ENCODE measurements around the gene RAB42.
"Not testable (repeated sequence)": the region's sequence is repeated elsewhere in the genome, so short reads cannot be mapped to it uniquely, and the experiment has no call there.

The RAB42 gene

DNA sequence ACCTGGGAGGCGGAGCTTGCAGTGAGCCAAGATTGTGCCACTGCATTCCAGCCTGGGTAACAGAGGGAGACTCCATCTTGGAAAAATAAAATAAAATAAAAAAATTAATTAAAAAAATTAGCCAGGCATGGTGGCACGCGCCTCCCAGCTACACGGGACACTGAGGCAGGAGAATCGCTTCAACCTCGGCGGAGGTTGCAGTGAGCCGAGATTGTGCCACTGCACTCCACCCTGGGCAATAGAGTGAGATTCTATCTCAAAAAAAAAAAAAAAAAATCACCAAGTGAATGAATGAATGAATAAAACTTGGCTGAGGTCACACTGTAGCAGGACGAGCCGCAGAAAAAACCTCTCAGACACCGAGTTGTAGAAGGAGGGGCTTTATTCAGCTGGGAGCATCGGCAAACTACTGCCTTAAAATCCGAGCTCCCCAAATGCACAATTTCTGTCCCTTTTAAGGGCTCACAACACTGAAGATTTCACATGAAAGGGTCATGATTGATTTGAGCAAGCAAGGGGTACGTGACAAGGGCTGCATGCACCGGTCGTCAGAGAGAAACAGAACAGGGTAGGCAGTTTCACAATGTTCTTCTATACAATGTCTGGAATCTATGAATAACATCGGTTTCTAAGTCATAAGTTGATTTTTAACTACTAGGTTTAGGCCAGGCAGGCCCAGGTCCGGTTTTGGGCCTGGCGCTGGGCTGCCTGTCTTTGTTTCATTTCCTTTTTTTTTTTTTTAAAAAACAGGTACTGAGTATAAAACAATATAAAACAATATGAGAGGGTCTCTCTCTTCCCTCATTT lies 5.3 kb upstream of the RAB42 start:
- DNase-seq, result not testable (repeated sequence)

DNA sequence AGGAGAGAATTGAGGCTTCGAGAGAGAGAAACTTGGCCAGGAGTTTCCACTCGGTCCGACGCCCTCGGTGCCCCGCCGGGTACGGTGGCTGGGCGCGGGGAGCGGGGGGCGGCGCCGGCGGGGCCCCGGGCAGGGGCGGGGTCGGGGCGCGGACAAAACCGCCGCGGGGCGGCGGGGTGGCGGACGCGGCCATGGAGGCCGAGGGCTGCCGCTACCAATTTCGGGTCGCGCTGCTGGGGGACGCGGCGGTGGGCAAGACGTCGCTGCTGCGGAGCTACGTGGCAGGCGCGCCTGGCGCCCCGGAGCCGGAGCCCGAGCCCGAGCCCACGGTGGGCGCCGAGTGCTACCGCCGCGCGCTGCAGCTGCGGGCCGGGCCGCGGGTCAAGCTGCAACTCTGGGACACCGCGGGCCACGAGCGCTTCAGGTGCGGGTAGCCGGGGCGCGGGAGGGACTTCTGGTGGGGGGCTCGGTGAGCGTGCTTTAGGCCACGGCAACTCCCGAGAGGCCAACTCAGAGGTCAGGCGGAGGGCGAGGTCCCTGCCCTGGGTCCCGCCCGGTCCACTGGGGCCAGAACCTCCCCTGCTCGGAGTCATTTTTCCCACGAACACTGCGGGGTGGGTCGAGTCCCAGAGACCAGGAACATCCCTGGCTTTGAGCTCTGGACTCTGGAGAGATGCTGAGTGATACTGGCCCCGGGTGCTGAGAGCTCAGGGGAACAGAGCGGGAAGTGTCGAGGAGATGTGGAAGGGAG lies 431 bp downstream of the RAB42 start:
- DNase-seq, result peak in 1 of 2 donors; percentile 64

DNA sequence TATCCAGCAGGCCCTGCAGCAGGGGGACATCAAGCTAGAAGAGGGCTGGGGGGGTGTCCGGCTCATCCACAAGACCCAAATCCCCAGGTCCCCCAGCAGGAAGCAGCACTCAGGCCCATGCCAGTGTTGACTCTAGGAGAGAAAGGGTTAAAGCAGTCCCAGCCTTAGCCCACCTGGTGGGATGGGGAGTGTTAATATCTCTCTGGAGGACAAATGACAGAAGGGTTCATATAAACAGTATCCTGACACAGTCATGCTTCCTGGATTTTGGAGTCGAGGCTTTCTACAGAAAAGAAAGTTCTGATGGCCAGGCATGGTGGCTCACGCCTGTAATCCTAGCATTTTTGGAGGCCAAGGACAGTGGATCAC lies 1.9 kb downstream of the RAB42 start:
- not testable (repeated sequence) for DNase-seq

DNA sequence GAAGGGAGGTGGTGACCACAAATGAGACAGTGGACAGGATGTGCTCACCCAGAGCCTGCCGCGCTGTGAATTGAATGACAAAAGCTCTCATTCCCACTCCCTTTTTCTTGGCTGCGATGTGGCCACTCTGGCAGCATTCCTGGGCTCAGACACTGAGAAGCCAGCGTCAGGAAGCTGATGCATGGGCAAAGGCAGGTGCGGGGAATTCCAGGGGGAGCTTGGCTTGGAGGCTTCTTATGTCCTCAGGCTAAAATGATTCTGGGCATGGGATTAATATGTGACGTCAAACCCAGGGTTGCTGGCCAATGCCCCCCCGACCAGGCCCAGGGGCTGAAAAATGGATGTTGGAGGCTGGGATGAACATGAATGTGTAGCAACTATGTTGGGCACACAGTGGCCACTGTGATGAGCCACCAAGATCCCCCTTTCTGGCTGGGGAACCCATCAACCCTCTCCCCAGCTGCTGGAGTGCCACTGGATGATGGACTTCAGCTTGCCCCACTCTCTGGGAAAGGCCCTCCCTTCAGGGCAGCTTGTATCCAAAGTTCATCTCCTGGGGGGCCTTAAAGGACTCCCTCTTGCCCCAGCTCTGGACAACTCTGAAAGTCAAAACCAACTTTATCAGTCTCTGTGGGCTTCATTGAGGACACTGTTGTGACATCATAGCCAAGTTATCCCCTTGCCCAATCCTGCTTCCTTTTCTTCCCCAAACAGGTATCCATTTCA lies 2.8 kb downstream of the RAB42 start:
- not testable (repeated sequence) for DNase-seq

DNA sequence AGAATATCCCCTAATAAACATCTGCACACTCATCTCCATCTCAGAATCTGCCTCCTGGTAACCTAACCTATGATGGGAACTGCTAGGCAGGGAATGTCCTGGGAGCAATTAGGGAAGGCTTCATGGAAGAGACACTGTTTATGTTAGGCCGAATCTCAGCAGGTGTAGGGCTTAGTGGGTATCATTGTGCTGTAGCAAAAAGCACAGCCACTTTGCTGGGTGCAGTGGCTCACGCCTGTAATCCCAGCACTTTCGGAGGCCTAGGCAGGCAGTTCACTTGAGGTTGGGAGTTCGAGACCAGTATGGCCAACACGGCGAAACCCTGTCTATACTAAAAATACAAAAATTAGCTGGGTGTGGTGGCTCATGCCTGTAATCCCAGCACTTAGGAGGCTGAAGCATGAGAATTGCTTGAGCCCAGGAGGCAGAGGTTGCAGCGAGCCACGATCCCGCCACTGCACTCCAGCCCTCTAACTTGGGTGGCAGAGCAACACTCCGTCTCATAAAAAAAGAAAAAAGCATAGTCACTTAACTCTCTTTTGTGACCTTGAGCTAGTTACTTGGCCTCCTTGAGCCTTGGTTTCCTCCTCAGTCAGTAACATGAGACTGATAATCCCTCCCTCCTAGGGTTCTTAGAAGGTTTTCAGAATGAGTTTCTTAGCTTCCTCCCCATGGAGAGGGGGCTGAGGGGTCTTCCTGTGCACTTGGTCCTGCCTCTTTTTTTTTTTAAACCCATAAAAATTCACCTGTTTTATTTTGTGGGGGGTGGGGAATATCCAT lies 3.5 kb downstream of the RAB42 start:
- DNase-seq, result no peak

DNA sequence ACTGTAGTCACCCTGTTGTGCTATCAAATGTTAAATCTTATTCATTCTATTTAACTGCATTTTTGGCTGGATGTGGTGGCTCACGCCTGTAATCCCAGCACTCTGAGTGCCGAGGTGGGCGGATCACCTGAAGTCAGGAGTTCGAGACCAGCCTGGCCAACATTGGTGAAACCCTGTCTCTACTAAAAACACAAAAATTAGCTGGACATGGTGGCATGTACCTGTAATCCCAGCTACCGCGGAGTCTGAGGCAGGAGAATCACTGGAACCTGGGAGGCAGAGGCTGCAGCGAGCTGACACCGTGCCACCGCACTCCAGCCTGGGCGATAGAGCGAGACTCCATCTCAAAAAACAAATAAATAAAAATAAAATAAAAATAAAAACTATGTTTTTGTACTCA lies 4.2 kb downstream of the RAB42 start:
- DNase-seq, result not testable (repeated sequence)

DNA sequence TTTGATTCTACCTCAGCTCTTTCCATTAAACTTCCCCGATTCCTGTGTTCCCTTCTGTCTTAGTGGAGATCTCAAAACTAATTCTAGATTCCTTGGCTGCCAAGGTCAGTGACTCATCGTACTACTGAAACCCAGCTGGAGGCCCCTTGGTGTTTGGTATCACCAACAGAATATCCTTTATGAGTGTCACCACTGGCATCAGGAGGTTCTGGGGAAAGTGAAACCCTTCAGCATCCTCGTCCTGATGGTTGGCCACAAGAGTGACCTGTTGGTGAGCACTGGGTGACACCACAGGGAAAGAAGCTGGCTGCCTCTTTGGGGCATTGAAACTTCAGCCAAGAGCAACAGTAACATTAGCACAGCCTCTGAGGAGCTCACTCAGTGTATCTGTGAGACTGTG lies 9.6 kb downstream of the RAB42 start:
- no peak for DNase-seq

DNA sequence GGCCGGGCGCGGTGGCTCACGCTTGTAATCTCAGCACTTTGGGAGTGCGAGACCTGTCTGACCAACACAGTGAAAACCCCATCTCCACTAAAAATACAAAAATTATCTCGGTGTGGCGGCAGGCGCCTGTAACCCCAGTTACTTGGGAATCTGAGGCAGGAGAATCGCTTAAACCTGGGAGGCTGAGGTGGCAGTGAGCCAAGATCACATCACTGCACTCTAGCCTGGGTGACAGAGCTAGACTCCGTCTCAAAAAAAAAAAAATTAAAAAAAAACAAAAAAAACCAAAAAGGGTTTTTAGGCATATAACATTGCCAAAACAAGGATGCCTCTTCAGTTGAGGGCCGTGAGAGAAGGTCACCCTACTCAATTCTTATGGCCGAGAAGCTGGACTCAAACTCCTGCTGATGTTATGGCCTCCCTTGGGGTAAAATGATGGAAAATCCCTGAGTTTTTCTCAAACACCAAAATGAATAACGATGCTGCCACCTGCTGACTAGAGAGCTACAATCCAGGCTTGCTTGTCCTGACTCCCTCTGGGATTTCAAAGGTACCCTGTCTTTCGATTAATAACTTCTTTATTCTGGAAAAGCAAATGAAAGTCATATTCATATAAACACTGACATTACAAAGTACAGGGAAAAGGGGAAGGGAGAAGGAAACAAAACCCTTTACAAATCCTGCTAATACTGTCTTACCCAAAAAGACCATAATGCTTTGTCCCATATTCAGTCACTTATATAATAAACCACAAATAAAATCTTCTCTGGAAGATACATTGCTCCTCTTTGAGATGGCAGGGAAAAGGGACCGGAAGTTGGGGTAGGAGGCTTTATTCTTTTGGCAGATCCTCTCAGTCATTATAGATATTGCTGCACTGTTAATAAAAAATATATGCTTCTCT lies 10.7 kb downstream of the RAB42 start:
- DNase-seq, result peak; percentile 73 to 74

DNA sequence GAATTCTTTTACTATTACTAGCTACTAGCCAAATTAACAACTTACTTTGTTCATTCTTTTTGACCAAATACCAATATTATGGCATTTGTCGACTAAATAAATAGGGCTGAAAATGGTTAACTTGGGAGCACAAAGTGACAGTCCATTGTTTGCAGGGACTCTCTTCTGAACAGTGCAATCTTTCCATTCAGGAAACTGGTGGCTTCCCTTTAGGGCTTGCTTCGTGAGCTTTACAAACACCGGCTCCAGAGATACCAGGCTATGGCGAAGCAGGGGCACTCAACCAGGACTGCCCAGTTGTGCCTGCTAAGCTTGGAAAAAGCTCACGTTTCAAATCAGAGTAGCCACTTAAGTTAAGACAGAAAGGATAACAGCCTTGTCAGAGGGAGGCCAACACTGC lies 12.3 kb downstream of the RAB42 start:
- DNase-seq, result no peak

DNA sequence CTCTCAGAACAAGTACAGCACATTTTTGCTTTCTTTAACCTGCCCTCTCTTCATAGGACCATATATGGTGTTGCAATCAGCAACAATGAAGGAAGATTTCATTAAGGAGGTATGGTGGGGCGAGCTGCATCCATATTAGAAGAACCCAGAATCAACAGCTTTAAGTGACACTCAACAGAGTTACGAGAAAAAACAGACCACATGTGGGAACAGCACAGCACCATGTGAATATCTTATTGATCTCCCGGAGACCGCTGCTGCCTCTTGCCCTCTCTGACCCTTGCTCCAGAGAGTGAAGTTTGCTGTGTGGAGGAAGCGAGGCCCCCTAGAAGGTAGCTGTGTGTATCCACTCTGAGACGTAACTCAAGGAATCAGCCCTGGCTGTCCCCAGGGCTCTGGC lies 12.9 kb downstream of the RAB42 start:
- DNase-seq, result no peak

DNA sequence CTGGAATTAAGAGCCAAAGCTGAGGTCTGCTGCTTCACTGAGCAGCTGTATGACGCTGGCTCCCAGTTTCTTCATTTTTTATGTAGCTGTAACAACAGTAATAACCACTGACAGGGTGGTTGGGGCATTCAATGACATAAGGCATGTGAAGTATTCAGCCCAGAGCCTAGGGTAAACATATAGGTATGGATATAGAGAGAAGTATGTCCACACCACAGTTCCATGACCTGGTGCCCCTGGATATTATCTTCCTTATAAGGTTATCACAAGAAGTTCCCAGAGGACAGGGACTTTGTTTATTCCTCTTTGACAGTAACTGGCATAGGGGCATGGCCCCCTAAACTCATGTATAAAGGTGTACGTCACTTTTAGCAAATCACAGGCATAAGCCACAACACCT lies 14.7 kb downstream of the RAB42 start:
- no peak for DNase-seq

DNA sequence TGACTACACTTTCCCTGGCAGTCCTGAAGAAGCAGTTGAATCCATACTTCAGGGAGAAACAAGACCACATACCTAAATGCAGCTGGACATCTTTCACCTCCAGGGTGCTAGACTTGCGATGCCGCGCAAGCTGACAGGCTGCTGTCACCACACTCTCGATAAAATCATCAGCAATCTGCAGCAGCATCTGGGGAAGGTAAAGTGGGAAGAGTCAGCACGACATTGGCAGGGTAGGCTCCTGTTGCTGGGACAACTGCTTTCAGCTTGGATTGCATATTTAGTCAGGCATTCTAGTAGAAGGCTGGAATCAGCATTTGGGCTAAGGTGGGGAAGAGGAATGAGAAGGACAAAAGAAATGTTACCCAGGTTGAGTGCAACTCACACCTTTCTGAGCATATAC lies 21.1 kb downstream of the RAB42 start:
- DNase-seq, result no peak

DNA sequence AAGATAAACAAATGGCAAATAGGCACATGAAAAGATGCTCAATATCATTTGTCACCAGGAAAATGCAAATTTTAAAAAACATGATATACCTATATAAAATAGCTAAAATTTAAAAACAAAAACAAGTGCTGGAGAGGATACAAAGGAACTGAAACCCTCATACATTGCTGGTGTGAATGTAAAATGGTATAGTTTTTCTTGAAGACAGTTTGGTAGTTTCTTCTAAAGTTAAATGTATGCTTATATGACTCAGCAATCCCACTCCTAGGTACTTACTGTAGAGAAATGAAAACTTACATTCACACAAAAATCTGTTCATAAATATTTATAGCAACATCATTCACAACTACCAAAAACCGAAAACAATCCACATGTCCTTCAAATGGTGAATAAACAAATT lies 39.6 kb downstream of the RAB42 start:
- no peak for DNase-seq

DNA sequence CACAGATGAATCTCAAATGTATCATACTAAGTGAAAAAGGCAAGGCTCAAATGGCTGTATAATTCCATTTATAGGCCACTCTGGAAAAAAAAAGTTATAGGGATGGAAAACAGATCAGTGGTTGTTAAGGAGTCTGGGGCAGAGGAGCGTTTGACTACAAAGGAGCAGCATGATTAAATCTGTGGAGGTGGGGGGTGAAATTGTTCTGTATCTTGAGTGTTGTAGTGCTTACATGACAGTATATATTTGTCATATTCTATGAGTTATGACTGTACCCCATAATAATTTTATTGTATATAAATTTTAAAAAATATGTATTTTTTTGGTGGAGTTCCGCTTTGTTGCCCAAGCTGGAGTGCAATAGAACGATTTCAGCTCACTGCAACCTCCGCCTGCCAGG lies 40.5 kb downstream of the RAB42 start:
- DNase-seq, result no peak

DNA sequence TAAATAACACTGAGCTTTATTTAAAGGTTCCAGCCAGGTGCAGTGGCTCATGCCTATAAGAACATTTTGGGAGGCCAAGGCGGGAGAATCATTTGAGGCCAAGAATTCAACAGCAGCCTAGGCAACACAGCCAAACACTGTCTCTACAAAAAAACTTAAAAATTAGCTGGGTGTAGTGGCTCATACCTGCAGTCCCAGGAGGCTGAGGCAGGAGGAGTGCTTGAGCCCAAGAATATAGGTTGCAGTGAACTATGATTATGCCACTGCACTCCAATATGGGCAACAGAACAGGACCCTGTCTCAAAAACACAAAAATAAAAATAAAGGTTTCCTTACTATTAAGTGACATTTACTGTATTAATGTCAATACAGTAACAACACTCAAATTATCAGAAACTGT lies 48.7 kb downstream of the RAB42 start:
- DNase-seq, result no peak

DNA sequence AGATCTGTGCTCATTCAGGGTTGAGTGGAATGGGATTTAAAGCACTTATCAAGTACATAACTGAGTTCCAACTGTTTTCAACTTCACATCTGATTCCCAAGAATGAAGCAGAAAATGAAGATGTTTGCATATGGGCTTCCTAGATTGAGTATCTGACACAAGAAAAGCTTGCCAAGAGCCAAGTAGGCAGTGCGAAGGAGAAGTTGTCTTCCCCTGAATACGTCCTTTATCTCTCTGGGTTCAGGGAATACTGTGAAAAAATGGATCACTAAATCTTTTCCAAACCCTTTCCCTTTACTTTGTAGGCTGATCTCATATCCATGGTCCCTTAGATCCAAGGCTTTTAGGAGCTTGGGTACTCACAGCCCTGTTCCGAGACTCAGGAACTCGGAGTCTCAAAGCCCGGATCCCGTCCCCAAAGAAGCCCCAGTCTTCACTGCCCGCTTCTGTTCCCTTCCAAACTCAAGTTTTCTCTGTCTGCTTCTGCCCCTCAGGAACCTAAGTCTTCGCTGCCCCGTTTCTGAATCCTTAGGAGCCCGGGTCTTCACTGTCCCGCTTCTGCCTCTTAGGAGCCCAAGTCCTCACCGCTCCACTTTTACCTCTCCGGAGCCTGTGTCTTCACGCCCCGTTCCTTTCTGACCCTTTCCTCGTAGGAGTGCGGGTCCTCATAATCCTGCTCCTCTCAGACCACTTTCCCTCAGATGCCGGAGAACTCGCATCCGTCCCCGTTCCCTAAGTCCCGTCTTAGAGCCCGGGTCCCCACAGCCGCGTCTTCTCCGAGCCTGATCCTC lies 50.2 kb downstream of the RAB42 start:
- peak; percentile 3 to 37 for DNase-seq

DNA sequence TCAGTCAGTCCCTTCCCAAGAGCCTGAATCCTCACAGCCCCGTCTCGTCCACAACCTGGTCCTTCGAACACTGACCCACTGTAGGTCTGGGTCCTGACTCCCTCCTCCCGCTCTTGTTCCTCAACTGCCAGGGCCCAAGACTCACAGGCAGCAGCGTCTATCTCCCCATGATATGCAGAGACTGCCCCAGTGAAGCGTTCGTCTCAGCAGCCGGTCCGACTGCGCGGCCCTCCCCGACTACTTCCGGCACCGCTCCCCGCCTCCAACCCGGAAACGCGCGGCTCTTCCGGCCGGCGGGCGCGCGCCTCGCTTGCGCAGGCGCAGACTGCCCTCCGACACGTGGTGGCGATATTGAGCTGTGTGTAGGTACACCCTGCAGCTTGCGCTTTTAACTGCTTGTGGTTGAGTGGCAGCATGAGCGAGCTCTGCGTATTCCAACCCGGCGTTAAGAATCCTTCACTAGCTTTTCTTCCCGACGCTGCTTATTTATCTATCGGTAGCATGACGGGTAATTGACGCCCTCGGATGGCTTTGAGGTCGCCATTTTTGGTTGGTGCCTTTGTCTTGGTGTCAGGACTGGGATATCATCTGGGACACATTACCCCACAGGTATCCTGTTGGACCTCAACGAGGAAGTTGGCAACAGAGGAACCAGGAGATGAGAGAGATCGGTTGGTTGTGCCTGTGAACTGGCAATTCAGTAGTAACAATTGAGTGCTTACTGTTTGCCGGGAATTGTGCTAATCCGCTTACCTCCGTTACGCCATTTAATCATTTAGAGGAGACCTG lies 51.0 kb downstream of the RAB42 start, which contains the start of gene TAF12:
Gene TAF12 (minus strand): TSS at position 221 of the 789 bp plus-strand sequence. CDS start 20,986 bp downstream, outside the sequence.
- DNase-seq, result peak; percentile 97 to 98

DNA sequence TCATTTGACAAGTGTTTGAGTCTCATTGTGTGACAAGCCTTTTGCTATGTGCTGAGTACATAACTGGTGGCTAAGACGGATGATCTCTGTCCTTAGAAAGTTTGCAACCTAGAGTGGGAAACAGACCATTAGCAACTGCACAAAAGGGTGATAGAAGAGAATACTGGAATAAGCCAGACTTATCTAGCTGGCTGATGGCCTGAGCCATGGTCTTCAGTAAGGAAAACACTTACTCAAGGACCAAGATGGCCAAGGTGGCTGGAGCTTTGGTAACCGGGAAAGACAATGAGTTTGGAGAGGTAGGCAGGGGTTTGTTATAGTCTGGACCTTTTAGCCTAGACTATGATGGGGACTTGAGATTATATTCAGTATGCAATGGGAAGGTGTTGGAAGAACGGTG lies 52.4 kb downstream of the RAB42 start:
- no peak for DNase-seq
